GM23338 (cell line): ENCODE data around the gene ETFB. TPM values are rescaled to one million over a fixed set of nuclear protein-coding genes. Genes with fewer than 3 reads are reported as not detected.

Experiments
- ATAC-seq: fragments of 200-7000 bp; cut with Tn5 transposase; 3 replicates; pipeline ENCODE4 v1.9.1; 2020
- DNase-seq: peaks from one replicate; pipeline ENCODE4 v3.0.0-alpha.2; 2015; ENCODE audit warnings: low spot score
- H2AFZ ChIP-seq: fragments of 200-600 bp; sonication (generic); 2 replicates; pipeline ENCODE4 v1.8.0; 2016; ENCODE audit warnings: antibody characterized with exemption, mild to moderate bottlenecking, moderate library complexity
- H3F3A ChIP-seq: fragments of 200-600 bp; sonication (generic); replicated peaks from 2 replicates; pipeline ENCODE4 v1.8.0; 2017; ENCODE audit warnings: antibody characterized with exemption, mixed run types, low read depth
- H3K27ac ChIP-seq: fragments of 200-600 bp; sonication (generic); 2 replicates; pipeline ENCODE4 v1.6.1; 2016; ENCODE audit warnings: low read depth
- H3K27me3 ChIP-seq: fragments of 200-600 bp; sonication (generic); 2 replicates; pipeline ENCODE4 v1.8.0; 2016; ENCODE audit warnings: mild to moderate bottlenecking, mixed run types, moderate library complexity; ENCODE audit not compliant: insufficient read depth
- H3K36me3 ChIP-seq: fragments of 200-600 bp; sonication (generic); 2 replicates; pipeline ENCODE4 v1.8.0; 2016; ENCODE audit warnings: mild to moderate bottlenecking; ENCODE audit not compliant: insufficient read depth
- H3K4me1 ChIP-seq: fragments of 200-600 bp; sonication (generic); 2 replicates; pipeline ENCODE4 v1.8.0; 2016; ENCODE audit warnings: mild to moderate bottlenecking, moderate library complexity; ENCODE audit not compliant: insufficient read depth
- H3K4me2 ChIP-seq: fragments of 200-600 bp; sonication (generic); 2 replicates; pipeline ENCODE4 v1.7.1; 2017; ENCODE audit warnings: mixed run types
- H3K4me3 ChIP-seq: fragments of 200-600 bp; sonication (generic); 2 replicates; pipeline ENCODE4 v1.6.1; 2016; ENCODE audit warnings: mixed run types
- H3K79me2 ChIP-seq: fragments of 200-600 bp; sonication (generic); replicated peaks from 2 replicates; pipeline ENCODE4 v1.8.0; 2017; ENCODE audit warnings: mild to moderate bottlenecking; ENCODE audit not compliant: insufficient read depth
- H3K9me2 ChIP-seq: fragments of 200-600 bp; sonication (generic); 2 replicates; pipeline ENCODE4 v1.8.0; 2017; ENCODE audit not compliant: insufficient read depth
- H4K20me1 ChIP-seq: fragments of 200-600 bp; sonication (generic); replicated peaks from 2 replicates; pipeline ENCODE4 v1.8.0; 2017; ENCODE audit warnings: mild to moderate bottlenecking; ENCODE audit not compliant: insufficient read depth
- H3K27ac Mint-ChIP-seq: 2 replicates; pipeline ENCODE4 v1.8.0; 2020; ENCODE audit warnings: inconsistent platforms, mild to moderate bottlenecking, moderate library complexity, mixed read lengths
- H3K27me3 Mint-ChIP-seq: 3 replicates; pipeline ENCODE4 v1.8.0; 2022; ENCODE audit warnings: low read depth, mild to moderate bottlenecking, moderate library complexity, mixed read lengths, inconsistent platforms; ENCODE audit not compliant: insufficient read depth, poor library complexity
- H3K36me3 Mint-ChIP-seq: 3 replicates; pipeline ENCODE4 v1.8.0; 2021; ENCODE audit warnings: low read depth, mild to moderate bottlenecking, inconsistent platforms, moderate library complexity, mixed read lengths
- H3K4me1 Mint-ChIP-seq: 3 replicates; pipeline ENCODE4 v1.8.0; 2020; ENCODE audit warnings: mild to moderate bottlenecking, inconsistent platforms, mixed read lengths
- H3K4me3 Mint-ChIP-seq: 3 replicates; pipeline ENCODE4 v1.8.0; 2021; ENCODE audit warnings: moderate library complexity, mild to moderate bottlenecking, inconsistent platforms, mixed read lengths
- H3K9me3 Mint-ChIP-seq: 3 replicates; pipeline ENCODE4 v1.8.0; 2020; ENCODE audit warnings: moderate library complexity, mild to moderate bottlenecking, inconsistent platforms, mixed read lengths
- CREB1 ChIP-seq: fragments of 250-450 bp; sonication (Bioruptor Pico); IDR thresholded peaks from 2 replicates; pipeline ENCODE4 v1.5.0; 2020; ENCODE audit warnings: low read depth, mild to moderate bottlenecking, moderate library complexity
- ETS1 ChIP-seq: IDR thresholded peaks from 2 replicates; pipeline ENCODE4 v1.6.1; 2016; ENCODE audit warnings: antibody characterized with exemption
- EZH2phosphoT487 ChIP-seq: fragments of 200-600 bp; sonication (generic); IDR thresholded peaks from one replicate; pipeline ENCODE4 v1.8.1; 2018; ENCODE audit warnings: antibody characterized with exemption; ENCODE audit not compliant: unreplicated experiment
- JUNB ChIP-seq: IDR thresholded peaks from one replicate; pipeline ENCODE4 v1.6.1; 2016; ENCODE audit warnings: antibody characterized with exemption; ENCODE audit not compliant: unreplicated experiment
- NANOG ChIP-seq: IDR thresholded peaks from 2 replicates; pipeline ENCODE4 v1.6.1; 2016; ENCODE audit warnings: antibody characterized with exemption, borderline replicate concordance
- POLR2AphosphoS5 ChIP-seq: IDR thresholded peaks from 2 replicates; pipeline ENCODE4 v1.6.1; 2016; ENCODE audit warnings: antibody characterized with exemption, low read depth
- REST ChIP-seq: IDR thresholded peaks from one replicate; pipeline ENCODE4 v1.6.1; 2018; ENCODE audit warnings: antibody characterized with exemption; ENCODE audit not compliant: unreplicated experiment
- ZNF331 ChIP-seq: fragments of 250-450 bp; sonication (Bioruptor Pico); IDR thresholded peaks from 2 replicates; pipeline ENCODE4 v1.5.0; 2020; ENCODE audit warnings: low read depth, mild to moderate bottlenecking, moderate library complexity
- ZNF462 ChIP-seq: fragments of 250-450 bp; sonication (Bioruptor Pico); IDR thresholded peaks from 2 replicates; pipeline ENCODE4 v1.5.0; 2020; ENCODE audit warnings: mild to moderate bottlenecking, moderate library complexity
- polyA plus RNA-seq: library from polyadenylated mRNA; unstranded; fragments of >200 nt; fragmentation: Nextera tagmentation; extraction: Ambion mirVana; gene quantifications from 2 replicates; pipeline ENCODE4 v1.2.1, GENCODE V29; 2016
- total RNA-seq: library from RNA; depleted of rRNA; stranded (reverse); fragments of >200 nt; shearing (Covaris generic); gene quantifications from 2 replicates; pipeline ENCODE4 v1.2.3, GENCODE V29; 2014

Gene ETFB
- total and polyA plus RNA-seq, 2 experiments from 2014 or later: 37.3 to 63.4 TPM

- Histone ChIP-seq H3K36me3 (no peaks in the 10 kb centered on the region), H3K9me2 (no peaks in the 10 kb centered on the region), H3K4me1 (no peaks in the 10 kb centered on the region), H3K4me2 (no peak overlapping the region), H2AFZ (no peak overlapping the region), H3K79me2 (no peaks in the 10 kb centered on the region), H3K27ac (no peak overlapping the region), H3K4me3 (no peak overlapping the region), H4K20me1 (no peaks in the 10 kb centered on the region), H3F3A (no peaks in the 10 kb centered on the region), H3K27me3 (no peaks in the 10 kb centered on the region)
- DNase-seq (no peak), ATAC-seq (no peak)
- TF ChIP-seq POLR2AphosphoS5: no peak
- Mint-ChIP-seq H3K27ac (no peak overlapping the region), H3K27me3 (peaks cover 16% of the 10 kb centered on the region), H3K4me3 (no peak overlapping the region), H3K36me3 (no peaks in the 10 kb centered on the region; the same call in 2 of the 3 replicates), H3K9me3 (no peaks in the 10 kb centered on the region; the same call in 1 of the 3 replicates), H3K4me1 (peaks cover 15% of the 10 kb centered on the region)
Measured at GRCh38 chr19:51389143-51389542, 23.0 kb upstream of the ETFB start.

- no peak for DNase-seq
- no peak within 1 kb of the TSS for H3K4me3 ChIP-seq
- Mint-ChIP-seq H3K9me3 (no peaks in the 10 kb centered on the region; the same call in 1 of the 3 replicates), H3K36me3 (no peaks in the 10 kb centered on the region; the same call in 2 of the 3 replicates), H3K4me3 (no peak within 1 kb of the TSS; the same call in 2 of the 3 replicates), H3K27ac (peak within 1 kb of the TSS; percentile 48; the same call in 1 of the 2 replicates), H3K4me1 (peaks cover 15% of the 10 kb centered on the region), H3K27me3 (peaks cover 17% of the 10 kb centered on the region)
- H3K36me3 ChIP-seq: no peaks in the 10 kb centered on the region
- no peaks in the 10 kb centered on the region for H4K20me1 ChIP-seq
- H3K4me2 ChIP-seq: no peak within 1 kb of the TSS
- no peaks in the 10 kb centered on the region for H3K4me1 ChIP-seq
- H3K27me3 ChIP-seq: no peaks in the 10 kb centered on the region
- no peak for ATAC-seq
- H3K27ac ChIP-seq: no peak within 1 kb of the TSS
- no peaks in the 10 kb centered on the region for H3K79me2 ChIP-seq
- H2AFZ ChIP-seq: no peak within 1 kb of the TSS
- H3K9me2 ChIP-seq: no peaks in the 10 kb centered on the region
- no peaks in the 10 kb centered on the region for H3F3A ChIP-seq
- TF ChIP-seq POLR2AphosphoS5 (no peak), ETS1 (no peak), CREB1 (CRISPR knock-in tag) (no peak), ZNF462 (CRISPR knock-in tag) (no peak), ZNF331 (CRISPR knock-in tag) (no peak), NANOG (no peak), EZH2phosphoT487 (no peak), REST (no peak), JUNB (no peak)
Measured at GRCh38 chr19:51387924-51388389, 21.8 kb upstream of the ETFB start, which contains the start of gene LIM2. Gene LIM2, minus strand, starts transcription at chr19:51387974. Its CDS starts 531 bp downstream, at chr19:51387443.
